HT1080 (cell line): ENCODE data around the gene CALHM3. TPM values are rescaled to one million over a fixed set of nuclear protein-coding genes. Genes with fewer than 3 reads are reported as not detected.

Experiments
- DNase-seq: peaks from one replicate; pipeline ENCODE4 v3.0.0-alpha.2; 2015; ENCODE audit warnings: low read depth
- total RNA-seq: library from RNA; depleted of rRNA; stranded (reverse); fragments of >200 nt; shearing (Covaris generic); gene quantifications from 2 replicates; pipeline ENCODE4 v1.2.3, GENCODE V29; 2014

CALHM3 gene
- total RNA-seq, 1 experiment from 2014 or later: not detected

GRCh38 chr10:103475437-103475836 lies 3.6 kb downstream of the CALHM3 start:
- DNase-seq: no peak

GRCh38 chr10:103474077-103474476 lies 5.0 kb downstream of the CALHM3 start:
- DNase-seq: no peak

GRCh38 chr10:103473261-103473671 lies 5.8 kb downstream of the CALHM3 start:
- no peak for DNase-seq

- no peak for DNase-seq
Observed at GRCh38 chr10:103472005-103472404, 7.0 kb downstream of the CALHM3 start.

- DNase-seq: peak; percentile 27
Observed at GRCh38 chr10:103470761-103471653, 8.0 kb downstream of the CALHM3 start.

- DNase-seq: no peak
Observed at GRCh38 chr10:103469201-103469600, 9.8 kb downstream of the CALHM3 start.

GRCh38 chr10:103467406-103467805 lies 11.6 kb downstream of the CALHM3 start:
- no peak for DNase-seq

- DNase-seq: no peak
Observed at GRCh38 chr10:103466734-103467133, 12.3 kb downstream of the CALHM3 start.

GRCh38 chr10:103465411-103466179 lies 13.4 kb downstream of the CALHM3 start:
- DNase-seq: no peak

GRCh38 chr10:103463499-103463898 lies 15.5 kb downstream of the CALHM3 start:
- DNase-seq: no peak

GRCh38 chr10:103459615-103460014 lies 19.4 kb downstream of the CALHM3 start:
- no peak for DNase-seq

- no peak for DNase-seq
Observed at GRCh38 chr10:103458720-103459119, 20.3 kb downstream of the CALHM3 start, which contains the start of gene CALHM1. CALHM1 (minus strand) TSS chr10:103458900; CDS start chr10:103458751, 149 bp downstream.

- no peak for DNase-seq
Observed at GRCh38 chr10:103457896-103458583, 21.0 kb downstream of the CALHM3 start.

- DNase-seq: no peak
Observed at GRCh38 chr10:103457176-103457712, 21.8 kb downstream of the CALHM3 start.

GRCh38 chr10:103456074-103456660 lies 22.9 kb downstream of the CALHM3 start:
- no peak for DNase-seq

- no peak for DNase-seq
Observed at GRCh38 chr10:103455235-103455634, 23.8 kb downstream of the CALHM3 start.

GRCh38 chr10:103454026-103454425 lies 25.0 kb downstream of the CALHM3 start:
- no peak for DNase-seq

- no peak for DNase-seq
Observed at GRCh38 chr10:103452506-103453230, 26.4 kb downstream of the CALHM3 start.

- DNase-seq: no peak
Observed at GRCh38 chr10:103451831-103452505, 27.1 kb downstream of the CALHM3 start, which contains the start of gene CALHM2. CALHM2 (minus strand) TSS chr10:103452370; CDS start chr10:103449941, 2,429 bp downstream.
